Measurements from ENCODE around the gene TMEM151A. TPM values are rescaled to one million over a fixed set of nuclear protein-coding genes. Genes with fewer than 3 reads are reported as not detected.

The TMEM151A gene
- total RNA-seq, 4 donors from 2014 or later, result not detected

DNA sequence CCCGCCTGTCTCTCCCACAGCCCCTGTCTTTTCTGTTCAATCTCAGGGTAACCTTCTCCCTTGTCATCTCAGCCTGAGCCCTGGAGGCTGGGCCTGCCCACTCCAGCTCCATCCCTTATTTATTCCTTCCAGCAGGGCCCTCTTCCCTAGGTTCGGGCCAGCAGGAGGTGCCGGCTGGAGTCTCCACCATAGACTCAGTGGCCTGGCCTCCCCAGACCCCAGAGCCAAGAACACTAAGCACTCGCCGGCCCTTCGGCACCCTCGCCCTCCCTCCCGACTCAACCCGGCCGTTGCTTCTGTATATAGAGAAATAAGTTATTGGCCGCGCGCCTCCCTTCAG, 24.7 kb upstream of the TMEM151A start:
- DNase-seq (ENCODE audit: low spot score in 2 of 2), result no peak
- 8 to 15% methylated on average over 13 of the region's 13 CpGs for WGBS, 2 donors

DNA sequence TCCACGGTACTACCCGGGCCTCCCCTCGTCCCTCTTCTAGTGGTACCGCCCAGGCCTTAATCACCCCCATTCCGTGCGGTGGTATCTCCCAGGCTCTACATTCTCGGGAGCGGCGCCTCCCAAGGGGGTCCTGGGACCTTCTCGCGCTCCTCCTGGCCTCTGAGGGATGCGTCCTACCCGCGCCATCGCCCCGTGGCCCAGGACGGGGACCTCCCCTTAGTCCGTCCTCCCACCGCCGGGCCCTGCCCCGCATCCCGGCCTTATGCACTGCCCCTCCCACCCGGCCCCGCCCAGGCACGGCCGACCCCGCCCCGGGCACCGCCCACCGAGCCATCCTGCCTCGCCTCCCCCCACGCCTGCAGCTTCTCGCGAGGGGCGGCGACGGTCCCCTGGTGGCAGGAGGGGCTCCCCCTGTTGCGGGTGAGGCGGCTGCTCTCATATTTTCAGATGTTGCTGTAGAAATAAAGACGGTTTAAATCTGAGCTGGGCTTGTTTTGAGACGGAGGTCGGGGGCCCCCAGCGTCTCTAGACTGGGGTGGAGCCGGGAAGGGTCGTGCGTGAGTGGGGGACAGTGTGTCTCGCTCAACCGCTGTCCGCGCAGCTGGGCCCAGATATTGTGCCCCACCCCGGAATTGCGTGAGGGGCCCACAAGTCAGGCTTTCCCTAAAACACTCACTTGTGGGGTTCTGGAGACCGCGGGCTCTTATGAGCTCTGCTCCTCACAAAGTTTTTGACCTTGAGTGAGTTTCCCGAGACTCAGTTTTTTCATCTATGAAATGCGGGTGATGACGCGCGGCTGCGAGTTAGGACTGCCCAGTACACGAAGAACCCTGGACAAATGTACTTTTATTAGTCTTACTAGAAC, 24.1 kb upstream of the TMEM151A start:
- H3K27ac ChIP-seq, result peak overlapping the region; percentile 87 to 99 (median 95)
- TF ChIP-seq EP300 (IDR thresholded peaks at IDR 0.05), result peak; percentile 4 to 75
- peak; percentile 46 to 61 for TF ChIP-seq POLR2A (IDR thresholded peaks at IDR 0.05)
- TF ChIP-seq, protein P1, sequence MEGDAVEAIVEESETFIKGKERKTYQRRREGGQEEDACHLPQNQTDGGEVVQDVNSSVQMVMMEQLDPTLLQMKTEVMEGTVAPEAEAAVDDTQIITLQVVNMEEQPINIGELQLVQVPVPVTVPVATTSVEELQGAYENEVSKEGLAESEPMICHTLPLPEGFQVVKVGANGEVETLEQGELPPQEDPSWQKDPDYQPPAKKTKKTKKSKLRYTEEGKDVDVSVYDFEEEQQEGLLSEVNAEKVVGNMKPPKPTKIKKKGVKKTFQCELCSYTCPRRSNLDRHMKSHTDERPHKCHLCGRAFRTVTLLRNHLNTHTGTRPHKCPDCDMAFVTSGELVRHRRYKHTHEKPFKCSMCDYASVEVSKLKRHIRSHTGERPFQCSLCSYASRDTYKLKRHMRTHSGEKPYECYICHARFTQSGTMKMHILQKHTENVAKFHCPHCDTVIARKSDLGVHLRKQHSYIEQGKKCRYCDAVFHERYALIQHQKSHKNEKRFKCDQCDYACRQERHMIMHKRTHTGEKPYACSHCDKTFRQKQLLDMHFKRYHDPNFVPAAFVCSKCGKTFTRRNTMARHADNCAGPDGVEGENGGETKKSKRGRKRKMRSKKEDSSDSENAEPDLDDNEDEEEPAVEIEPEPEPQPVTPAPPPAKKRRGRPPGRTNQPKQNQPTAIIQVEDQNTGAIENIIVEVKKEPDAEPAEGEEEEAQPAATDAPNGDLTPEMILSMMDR (IDR thresholded peaks at IDR 0.05), result peak in 3 of 5 experiments; percentile 15 to 55 (median 45)
- peak overlapping the region; percentile 67 to 90 (median 76) for H3K4me3 ChIP-seq
- peaks cover 0 to 52% (median 8%) of the 10 kb centered on the region in 3 donors for H3K36me3 ChIP-seq
- H3K9me3 ChIP-seq, result no peaks in the 10 kb centered on the region
- WGBS, 2 donors, result 1% methylated on average over 35 to 50 of the region's 61 CpGs
- H3K27me3 ChIP-seq, result no peaks in the 10 kb centered on the region
- peaks cover 0 to 37% (median 15%) of the 10 kb centered on the region in 4 donors for H3K4me1 ChIP-seq
- peak; percentile 83 to 85 for DNase-seq (ENCODE audit: low spot score in 2 of 2)

More for the DNA sequence above, 24.7 kb upstream of the TMEM151A start:
- Histone ChIP-seq H3K4me1 (peaks cover 0 to 37% (median 15%) of the 10 kb centered on the region in 4 donors), H3K9me3 (no peaks in the 10 kb centered on the region), H3K4me3 (peak overlapping the region; percentile 67 to 90 (median 76)), H3K36me3 (peaks cover 0 to 52% (median 2%) of the 10 kb centered on the region in 3 donors), H3K27me3 (no peaks in the 10 kb centered on the region), H3K27ac (peak overlapping the region; percentile 87 to 99 (median 95))
- TF ChIP-seq POLR2A (IDR thresholded peaks at IDR 0.05) (no peak), EP300 (IDR thresholded peaks at IDR 0.05) (no peak)
- TF ChIP-seq, protein P1 (IDR thresholded peaks at IDR 0.05), result no peak

DNA sequence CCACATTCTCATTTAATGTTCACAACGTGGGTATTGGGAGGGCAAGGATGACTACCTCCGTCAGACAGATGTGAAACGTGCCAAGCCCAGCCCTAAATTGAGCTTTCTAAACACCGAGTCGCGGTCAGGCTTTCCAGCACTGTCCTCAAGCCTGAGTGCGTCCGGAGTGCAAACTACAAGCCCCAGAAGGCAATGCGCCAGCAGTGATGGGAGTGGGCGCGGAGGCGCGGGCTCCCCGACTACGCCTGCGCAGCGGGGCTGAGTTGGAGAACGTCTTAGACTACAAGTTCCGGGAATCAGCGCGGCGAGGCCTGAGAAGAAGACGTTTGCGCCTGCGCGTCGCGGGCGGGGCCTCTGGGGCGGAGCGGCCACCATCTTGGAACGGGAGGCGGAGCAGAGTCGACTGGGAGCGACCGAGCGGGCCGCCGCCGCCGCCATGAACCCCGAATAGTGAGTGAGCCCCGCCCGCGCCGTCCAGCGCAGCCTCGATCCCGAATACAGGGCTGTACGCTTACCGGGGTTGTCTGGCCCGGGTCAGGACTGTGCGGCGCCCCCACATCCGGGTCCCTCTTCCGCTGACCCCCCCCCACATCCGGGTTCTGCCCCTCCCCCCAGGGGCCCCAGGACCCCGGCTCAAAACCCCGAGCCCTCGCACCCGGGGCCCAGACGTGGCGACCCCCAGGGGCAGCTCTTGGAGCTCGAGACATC, 23.3 kb upstream of the TMEM151A start, which contains the start of gene RAB1B:
TSS of gene RAB1B (plus strand) at position 396 of the 708 bp plus-strand sequence. CDS start at position 437, 41 bp downstream.
- Histone ChIP-seq H3K36me3 (peaks cover 6 to 52% (median 9%) of the 10 kb centered on the region in 3 donors), H3K27ac (peak within 1 kb of the TSS; percentile 87 to 99 (median 95)), H3K4me3 (peak within 1 kb of the TSS; percentile 67 to 95 (median 80)), H3K4me1 (peaks cover 0 to 37% (median 15%) of the 10 kb centered on the region in 4 donors), H3K27me3 (no peaks in the 10 kb centered on the region), H3K9me3 (no peaks in the 10 kb centered on the region)
- peak; percentile 99 for DNase-seq (ENCODE audit: low spot score in 2 of 2)
- TF ChIP-seq, protein P1 (IDR thresholded peaks at IDR 0.05), result peak in 1 of 5 experiments; percentile 29
- TF ChIP-seq EP300 (IDR thresholded peaks at IDR 0.05) (peak; percentile 55 to 99), POLR2A (IDR thresholded peaks at IDR 0.05) (peak; percentile 89 to 94)
- WGBS, 2 donors, result 0% methylated on average over 2 to 42 of the region's 64 CpGs

DNA sequence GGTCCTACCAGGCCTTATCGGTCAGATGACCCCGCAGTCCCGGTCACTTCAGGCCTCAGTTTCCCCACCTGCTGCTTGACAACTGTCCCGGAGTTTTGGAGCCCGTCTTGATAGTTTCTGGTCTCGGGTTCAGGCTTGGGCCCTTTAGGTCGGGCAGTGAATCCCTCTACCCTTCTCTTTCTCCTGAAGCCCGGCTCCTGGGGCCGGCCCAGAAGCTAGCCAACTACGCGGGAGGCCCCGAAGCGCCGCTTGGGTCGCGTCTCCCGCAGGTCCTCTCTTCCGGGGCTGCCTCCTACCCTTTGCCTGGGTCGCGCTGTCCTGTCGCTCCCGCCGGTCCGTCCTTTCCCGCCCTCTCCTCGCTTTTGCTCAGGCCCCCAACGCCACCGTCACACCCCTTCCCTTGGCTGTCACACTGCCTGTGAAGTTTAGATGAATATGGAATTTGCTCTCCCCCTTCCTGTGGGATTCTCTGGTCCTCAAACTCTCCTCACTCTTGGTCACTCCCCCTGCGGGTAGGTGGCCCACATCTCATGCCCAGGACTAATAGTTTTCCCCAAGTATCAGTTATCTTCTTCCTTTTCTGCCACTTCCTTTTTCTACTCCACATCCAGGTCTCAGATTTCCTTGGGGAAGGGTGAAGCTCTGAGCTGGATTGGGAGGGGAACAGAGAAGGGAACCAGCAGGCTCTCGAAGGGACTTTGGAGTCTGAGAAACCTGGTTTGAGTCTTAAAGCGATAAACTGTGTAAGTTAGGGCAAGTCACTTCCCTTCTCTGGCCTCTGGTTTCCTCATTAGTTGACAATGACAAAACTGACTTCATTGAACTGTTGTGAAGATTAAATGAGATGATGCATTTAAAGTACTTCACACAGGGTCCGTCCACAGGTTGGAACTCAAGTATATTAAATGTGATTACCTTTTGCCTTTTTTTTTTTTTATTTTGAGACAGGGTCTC, 22.5 kb upstream of the TMEM151A start:
- Histone ChIP-seq H3K36me3 (peaks cover 9 to 52% (median 12%) of the 10 kb centered on the region in 3 donors), H3K9me3 (no peaks in the 10 kb centered on the region), H3K27me3 (no peaks in the 10 kb centered on the region), H3K4me1 (peaks cover 0 to 37% (median 15%) of the 10 kb centered on the region in 4 donors), H3K4me3 (peak overlapping the region; percentile 67 to 95 (median 80)), H3K27ac (peak overlapping the region; percentile 87 to 99 (median 95))
- no peak for DNase-seq (ENCODE audit: low spot score in 2 of 2)
- no peak for TF ChIP-seq EP300 (IDR thresholded peaks at IDR 0.05)
- no peak for TF ChIP-seq POLR2A (IDR thresholded peaks at IDR 0.05)
- TF ChIP-seq, protein P1 (IDR thresholded peaks at IDR 0.05), result no peak
- WGBS, 2 donors, result 3% methylated on average over 27 to 29 of the region's 32 CpGs
